ENCODE data around the gene UBASH3A.

DNA sequence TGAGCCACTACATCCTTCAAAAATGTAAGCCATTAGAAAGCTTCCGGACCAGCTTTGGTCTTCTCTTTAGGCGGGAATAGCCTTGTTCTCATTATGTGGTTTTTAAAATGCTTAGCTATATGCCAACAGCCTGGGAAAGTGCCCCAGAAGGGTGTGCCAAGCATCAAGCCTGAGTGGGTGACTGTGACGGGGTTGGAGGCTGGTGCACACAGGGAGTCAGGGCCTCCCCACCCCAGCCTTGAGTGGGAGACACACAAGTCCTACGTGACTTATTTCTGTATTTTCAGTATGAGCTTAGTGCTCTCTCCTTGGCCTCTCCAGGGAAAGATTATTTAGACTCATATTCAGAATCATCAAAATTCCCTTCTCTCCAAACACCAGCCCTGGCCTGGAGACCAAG, 9.8 kb downstream of the UBASH3A start:
- TF ChIP-seq, protein P1, sequence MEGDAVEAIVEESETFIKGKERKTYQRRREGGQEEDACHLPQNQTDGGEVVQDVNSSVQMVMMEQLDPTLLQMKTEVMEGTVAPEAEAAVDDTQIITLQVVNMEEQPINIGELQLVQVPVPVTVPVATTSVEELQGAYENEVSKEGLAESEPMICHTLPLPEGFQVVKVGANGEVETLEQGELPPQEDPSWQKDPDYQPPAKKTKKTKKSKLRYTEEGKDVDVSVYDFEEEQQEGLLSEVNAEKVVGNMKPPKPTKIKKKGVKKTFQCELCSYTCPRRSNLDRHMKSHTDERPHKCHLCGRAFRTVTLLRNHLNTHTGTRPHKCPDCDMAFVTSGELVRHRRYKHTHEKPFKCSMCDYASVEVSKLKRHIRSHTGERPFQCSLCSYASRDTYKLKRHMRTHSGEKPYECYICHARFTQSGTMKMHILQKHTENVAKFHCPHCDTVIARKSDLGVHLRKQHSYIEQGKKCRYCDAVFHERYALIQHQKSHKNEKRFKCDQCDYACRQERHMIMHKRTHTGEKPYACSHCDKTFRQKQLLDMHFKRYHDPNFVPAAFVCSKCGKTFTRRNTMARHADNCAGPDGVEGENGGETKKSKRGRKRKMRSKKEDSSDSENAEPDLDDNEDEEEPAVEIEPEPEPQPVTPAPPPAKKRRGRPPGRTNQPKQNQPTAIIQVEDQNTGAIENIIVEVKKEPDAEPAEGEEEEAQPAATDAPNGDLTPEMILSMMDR (IDR thresholded peaks at IDR 0.05) = no peak
- no peak for TF ChIP-seq POLR2A (IDR thresholded peaks at IDR 0.05)
